HFF-Myc (cell line): ENCODE data around the gene DPYSL3.

ENCODE experiments used
- DNase-seq: peaks from one replicate; pipeline ENCODE4 v3.0.0-alpha.2; 2011; ENCODE audit warnings: low read depth; ENCODE audit errors: extremely low read depth
- H3K4me3 ChIP-seq: replicated peaks from 2 replicates; pipeline ENCODE4 v1.5.1; 2011; ENCODE audit warnings: low read depth, mild to moderate bottlenecking, control low read depth, low read length
- TF ChIP-seq, protein P1 (sequence below): IDR thresholded peaks from 2 replicates; pipeline ENCODE4 v1.5.1; 2012; ENCODE audit warnings: mild to moderate bottlenecking, low read depth, low read length, control low read depth; ENCODE audit errors: missing control alignments

DPYSL3 gene

DNA sequence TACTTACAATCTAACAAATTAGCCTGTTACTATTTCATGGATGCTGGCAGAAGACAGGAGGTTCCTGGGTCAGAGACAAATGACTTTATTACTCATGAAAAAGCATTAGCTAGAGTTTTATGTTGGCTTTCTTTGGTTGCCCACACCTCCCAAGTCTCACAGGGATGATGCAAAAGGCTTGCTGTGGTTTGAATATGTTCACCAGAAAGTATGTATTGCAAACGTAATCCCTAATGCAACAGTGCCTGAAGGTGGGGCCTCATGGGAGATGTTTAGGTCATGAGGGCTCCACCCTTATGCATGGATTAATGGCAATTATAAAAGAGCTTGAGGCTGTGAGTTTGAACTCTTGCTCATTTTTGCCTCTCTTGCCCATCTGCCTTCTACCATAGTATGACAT lies 28.5 kb downstream of the DPYSL3 start:
- TF ChIP-seq, protein P1, sequence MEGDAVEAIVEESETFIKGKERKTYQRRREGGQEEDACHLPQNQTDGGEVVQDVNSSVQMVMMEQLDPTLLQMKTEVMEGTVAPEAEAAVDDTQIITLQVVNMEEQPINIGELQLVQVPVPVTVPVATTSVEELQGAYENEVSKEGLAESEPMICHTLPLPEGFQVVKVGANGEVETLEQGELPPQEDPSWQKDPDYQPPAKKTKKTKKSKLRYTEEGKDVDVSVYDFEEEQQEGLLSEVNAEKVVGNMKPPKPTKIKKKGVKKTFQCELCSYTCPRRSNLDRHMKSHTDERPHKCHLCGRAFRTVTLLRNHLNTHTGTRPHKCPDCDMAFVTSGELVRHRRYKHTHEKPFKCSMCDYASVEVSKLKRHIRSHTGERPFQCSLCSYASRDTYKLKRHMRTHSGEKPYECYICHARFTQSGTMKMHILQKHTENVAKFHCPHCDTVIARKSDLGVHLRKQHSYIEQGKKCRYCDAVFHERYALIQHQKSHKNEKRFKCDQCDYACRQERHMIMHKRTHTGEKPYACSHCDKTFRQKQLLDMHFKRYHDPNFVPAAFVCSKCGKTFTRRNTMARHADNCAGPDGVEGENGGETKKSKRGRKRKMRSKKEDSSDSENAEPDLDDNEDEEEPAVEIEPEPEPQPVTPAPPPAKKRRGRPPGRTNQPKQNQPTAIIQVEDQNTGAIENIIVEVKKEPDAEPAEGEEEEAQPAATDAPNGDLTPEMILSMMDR, result no peak
- no peak for DNase-seq
- H3K4me3 ChIP-seq, result no peak overlapping the region

DNA sequence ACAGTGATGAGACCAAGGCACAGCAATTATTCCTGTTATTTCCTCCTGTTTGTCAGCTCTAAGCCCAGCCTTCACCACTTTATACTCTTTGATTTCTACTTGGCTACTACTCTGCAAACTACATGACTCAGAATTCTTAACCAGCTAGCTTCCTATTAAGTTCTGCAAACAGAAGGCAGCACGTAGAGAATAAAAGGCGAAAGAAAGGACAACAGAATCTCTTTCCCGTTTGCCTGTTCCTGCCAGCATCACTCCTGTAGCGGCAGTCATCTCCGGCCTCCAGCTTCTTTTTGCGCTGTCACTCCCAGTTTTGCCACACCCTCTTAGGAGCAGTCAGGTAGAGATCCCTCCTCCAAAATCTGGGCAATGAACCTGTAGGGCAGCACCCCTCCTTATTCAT lies 29.9 kb downstream of the DPYSL3 start:
- TF ChIP-seq, protein P1, result no peak
- no peak overlapping the region for H3K4me3 ChIP-seq
- no peak for DNase-seq

DNA sequence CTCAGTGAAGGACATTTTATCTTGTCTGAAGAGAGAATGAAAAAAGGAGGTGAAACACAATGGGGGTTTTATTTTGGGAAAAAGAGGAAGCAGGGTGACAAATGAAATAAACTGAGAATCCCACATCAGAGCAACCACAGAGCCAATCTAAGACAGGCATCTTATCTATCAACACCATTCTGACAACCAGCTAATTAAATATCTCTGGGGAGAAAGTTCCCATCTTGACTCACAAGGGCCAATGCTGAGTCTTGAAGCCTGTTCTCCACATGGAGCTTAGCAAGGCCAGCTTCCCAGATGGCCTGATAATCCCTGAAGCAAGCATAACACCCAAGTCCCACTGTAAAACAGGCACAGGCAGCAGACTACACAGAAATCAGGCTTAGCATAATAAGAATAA lies 30.4 kb downstream of the DPYSL3 start:
- TF ChIP-seq, protein P1, result no peak
- DNase-seq, result peak; percentile 39
- H3K4me3 ChIP-seq, result no peak overlapping the region

DNA sequence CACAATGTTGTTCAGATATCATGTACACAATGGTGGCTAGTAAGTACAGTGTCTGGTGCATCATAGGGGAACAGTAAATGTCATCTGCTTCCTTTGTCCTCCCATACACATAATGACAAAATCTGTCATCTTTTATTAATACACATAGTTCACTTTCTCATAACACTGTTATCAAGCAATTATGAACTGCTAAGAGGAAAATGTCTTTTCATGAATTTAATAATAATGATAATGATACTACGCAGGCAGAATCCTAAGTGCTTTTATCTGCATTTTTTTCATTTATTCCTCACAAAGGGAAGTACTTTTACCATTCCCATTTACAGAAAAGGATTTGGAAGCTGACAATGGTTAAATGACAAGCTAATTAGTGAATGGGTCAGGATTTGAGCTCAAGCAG lies 35.7 kb downstream of the DPYSL3 start:
- TF ChIP-seq, protein P1, result no peak
- no peak overlapping the region for H3K4me3 ChIP-seq
- no peak for DNase-seq

DNA sequence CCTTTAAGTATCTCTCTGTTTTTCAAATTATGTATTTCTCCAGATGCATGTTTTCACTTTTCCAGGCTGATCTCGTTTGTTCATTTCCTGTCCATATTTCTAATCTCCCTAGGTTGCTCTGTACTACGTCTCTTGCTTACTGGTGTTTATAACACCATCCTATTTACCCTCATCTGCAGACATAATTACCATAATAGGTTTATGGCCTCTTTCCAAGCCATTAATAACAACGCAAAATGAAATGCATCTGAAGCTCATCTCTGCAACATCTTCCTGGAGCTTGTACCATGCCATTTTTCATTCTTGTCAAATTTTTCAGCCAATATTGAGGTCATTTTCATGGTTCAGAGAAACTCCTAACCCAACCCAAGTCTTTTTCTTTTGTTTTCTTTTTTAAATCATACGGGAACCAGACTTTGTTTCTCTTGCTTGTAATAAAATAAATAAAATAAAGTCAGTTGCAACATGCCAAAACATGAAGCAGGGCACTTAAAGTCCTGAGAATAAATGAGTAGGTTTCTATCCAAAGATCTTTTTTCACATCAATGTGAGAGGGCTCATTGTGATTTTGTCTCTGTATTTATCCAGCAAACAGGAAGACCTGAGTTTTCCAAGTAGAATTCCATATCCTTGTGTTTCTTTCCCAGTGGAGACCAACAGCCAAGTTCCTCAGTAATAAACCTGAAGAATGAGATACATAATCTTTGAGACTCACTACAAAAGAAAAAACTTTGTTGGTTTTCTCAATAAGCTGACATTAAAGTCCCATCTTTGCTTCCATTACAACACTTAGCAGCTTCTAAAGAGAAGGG lies 37.0 kb downstream of the DPYSL3 start:
- H3K4me3 ChIP-seq, result no peak overlapping the region
- TF ChIP-seq, protein P1, result no peak
- DNase-seq, result no peak

DNA sequence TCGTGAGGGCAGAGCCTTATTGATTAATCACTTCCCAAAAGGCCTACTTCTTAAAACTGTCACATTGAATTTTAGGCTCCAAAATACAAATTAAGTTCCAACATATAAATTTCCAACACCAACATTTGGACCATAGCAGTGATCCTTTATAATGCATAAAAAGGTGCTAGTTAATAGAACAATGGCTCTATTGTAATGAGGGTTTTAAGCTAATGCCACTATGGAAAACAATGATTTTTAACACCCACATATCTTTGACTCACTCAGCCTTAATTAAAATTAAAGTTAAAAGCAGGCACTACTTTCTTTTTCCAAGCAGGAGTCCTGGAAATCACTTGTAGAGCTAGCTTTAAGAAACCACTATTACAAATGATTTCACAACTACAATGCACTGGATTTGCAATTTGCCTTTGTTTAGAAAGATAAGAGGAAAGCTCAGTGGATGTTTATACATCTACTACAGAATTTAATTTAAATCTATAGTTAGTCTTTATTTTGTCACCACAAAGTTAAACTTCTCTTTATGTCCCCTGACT lies 41.8 kb downstream of the DPYSL3 start:
- DNase-seq, result no peak
- no peak overlapping the region for H3K4me3 ChIP-seq
- TF ChIP-seq, protein P1, result no peak
